Spleen (tissue), 7 donors: ENCODE data around the gene MGAT4A.

Experiments used
- POLR2A ChIP-seq, 3 donors: fragments of 450-650 bp; IDR thresholded peaks; one replicate each; pipeline ENCODE4 v1.5.1; 2017; ENCODE audit warnings: antibody characterized with exemption in 3 of 3, mild to moderate bottlenecking in 1 of 3
- POLR2AphosphoS5 ChIP-seq, 3 donors: sonication (generic); formaldehyde crosslinking; IDR thresholded peaks; one replicate each; pipeline ENCODE4 v1.5.1; 2017; ENCODE audit warnings: antibody characterized with exemption in 3 of 3
- TF ChIP-seq, protein P1 (sequence below), 11 experiments: fragments of 200-600 bp in 7 of 11; fragments of 450-650 bp in 4 of 11; sonication (generic) in 4 of 11; IDR thresholded peaks in 8 of 11; conservative IDR thresholded peaks in 3 of 11; 1 replicate in 7 of 11; 2 replicates in 4 of 11; pipeline versions ENCODE4 v1.4.0 to v1.8.0; 2016 to 2021; ENCODE audit warnings: antibody characterized with exemption in 11 of 11, inconsistent platforms in 4 of 11, mild to moderate bottlenecking in 1 of 11
- donor health status: DM: no; HTN: no; CAD: no; lungs with moderate emphysema.
- donor health status: DM: no; HTN: no; CAD: no.
- donor health status: DM: no; HTN: no; CAD: no.

- TF ChIP-seq, protein P1, sequence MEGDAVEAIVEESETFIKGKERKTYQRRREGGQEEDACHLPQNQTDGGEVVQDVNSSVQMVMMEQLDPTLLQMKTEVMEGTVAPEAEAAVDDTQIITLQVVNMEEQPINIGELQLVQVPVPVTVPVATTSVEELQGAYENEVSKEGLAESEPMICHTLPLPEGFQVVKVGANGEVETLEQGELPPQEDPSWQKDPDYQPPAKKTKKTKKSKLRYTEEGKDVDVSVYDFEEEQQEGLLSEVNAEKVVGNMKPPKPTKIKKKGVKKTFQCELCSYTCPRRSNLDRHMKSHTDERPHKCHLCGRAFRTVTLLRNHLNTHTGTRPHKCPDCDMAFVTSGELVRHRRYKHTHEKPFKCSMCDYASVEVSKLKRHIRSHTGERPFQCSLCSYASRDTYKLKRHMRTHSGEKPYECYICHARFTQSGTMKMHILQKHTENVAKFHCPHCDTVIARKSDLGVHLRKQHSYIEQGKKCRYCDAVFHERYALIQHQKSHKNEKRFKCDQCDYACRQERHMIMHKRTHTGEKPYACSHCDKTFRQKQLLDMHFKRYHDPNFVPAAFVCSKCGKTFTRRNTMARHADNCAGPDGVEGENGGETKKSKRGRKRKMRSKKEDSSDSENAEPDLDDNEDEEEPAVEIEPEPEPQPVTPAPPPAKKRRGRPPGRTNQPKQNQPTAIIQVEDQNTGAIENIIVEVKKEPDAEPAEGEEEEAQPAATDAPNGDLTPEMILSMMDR (IDR thresholded peaks at IDR 0.05 in 8 of 11, conservative IDR thresholded peaks at IDR 0.05 in 3 of 11), result no peak
- no peak for TF ChIP-seq POLR2AphosphoS5 (IDR thresholded peaks at IDR 0.05)
- no peak for TF ChIP-seq POLR2A (IDR thresholded peaks at IDR 0.05)
These were observed 45.2 kb upstream of the MGAT4A start for GRCh38 chr2:98776136-98776535.
